ENCODE data around the gene SLC22A31.

Gene SLC22A31

DNA sequence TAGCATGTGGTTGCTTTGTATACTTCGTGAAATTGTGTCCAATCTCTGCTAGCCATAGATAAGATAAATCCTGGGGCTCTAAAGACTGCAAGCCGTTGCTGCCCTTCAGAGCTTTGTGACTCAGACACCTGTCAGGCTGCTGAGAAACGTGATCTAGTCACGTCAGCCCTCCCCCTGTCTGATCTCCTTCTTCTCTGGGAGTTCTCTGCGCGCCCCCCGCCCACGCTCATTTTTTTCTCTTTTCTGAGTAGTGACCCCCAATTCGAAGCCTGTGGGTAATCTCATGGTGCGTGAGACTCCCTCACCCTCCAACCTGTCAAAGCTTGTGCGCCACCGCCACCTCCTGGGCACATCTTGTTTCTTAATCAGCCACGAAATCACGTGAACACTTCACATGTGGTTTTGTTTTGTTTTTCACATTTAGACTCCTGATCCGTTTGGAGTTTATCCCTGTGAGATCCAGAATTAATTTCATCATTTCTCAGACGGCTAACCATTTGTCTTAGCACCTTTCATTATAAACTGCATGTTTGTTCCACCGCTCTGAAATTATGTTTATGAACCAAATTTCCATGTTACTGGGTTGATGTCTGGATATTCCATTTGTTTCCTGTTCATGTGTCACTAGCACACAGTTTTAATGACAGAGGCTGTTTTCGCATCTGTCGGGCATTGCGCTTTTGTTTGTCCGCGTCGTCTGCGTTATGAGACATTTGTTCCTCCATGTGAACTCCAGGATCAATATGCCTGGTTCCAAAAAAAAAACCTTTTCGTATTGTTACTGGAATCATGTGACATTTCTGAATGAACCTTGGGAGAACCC lies 16.2 kb upstream of the SLC22A31 start:
- peak; percentile 55 to 73 for DNase-seq (ENCODE audit: low read depth in 2 of 2)

- DNase-seq (ENCODE audit: low read depth in 2 of 2): no peak
Measured at GRCh38 chr16:89210904-89211515, 10.7 kb upstream of the SLC22A31 start.

GRCh38 chr16:89210165-89210903 lies 10.0 kb upstream of the SLC22A31 start:
- no peak for DNase-seq (ENCODE audit: low read depth in 2 of 2)

DNA sequence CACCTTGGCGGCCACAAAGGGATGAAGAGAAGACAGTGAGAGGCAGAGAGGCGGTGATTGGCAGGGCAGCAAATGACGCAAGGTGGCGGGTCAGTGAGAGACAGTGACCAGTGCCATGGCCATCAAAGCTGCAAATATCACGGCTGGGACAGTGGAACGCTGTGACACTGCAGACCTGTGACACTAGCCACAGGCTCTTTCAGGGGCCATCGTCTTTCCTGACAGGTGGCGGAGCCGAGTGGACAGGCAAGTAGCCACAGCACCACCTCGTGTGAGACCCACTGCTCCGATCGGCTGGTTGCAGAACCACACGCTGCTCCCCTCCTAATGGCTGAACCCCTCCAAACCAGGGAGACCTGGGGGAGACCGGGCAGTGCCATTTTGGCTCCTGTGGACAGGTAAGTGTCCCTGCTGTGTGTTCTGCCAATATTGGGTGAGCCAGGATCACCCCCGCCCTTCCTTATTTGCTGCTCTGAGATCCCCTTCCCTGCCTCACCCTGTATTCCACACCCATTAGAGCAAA lies 9.2 kb upstream of the SLC22A31 start:
- DNase-seq (ENCODE audit: low read depth in 2 of 2): no peak

DNA sequence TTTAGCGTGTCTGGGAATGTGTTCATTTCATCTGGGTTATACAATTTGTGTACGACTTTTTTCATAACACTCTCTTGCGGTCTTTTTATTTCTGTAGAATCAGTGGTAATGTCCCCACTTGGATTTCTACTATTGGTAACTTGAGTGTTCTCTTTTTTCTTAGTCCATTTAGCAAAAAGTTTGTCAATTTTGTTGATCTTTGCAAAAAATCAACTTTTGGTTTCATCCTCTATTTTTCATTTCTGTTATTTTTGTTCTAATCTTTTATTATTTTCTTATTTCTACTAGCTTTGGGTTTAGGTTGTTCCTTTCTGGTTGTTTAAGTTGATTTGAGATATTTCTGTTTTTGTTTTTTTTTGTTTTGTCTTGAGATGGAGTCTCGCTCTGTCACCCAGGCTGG lies 7.7 kb upstream of the SLC22A31 start:
- DNase-seq (ENCODE audit: low read depth in 2 of 2): no peak

- DNase-seq (ENCODE audit: low read depth in 2 of 2): no peak
Measured at GRCh38 chr16:89202422-89203215, 2.3 kb upstream of the SLC22A31 start.

- peak; percentile 75 to 84 for DNase-seq (ENCODE audit: low read depth in 2 of 2)
Measured at GRCh38 chr16:89201439-89202377, 1.4 kb upstream of the SLC22A31 start.

DNA sequence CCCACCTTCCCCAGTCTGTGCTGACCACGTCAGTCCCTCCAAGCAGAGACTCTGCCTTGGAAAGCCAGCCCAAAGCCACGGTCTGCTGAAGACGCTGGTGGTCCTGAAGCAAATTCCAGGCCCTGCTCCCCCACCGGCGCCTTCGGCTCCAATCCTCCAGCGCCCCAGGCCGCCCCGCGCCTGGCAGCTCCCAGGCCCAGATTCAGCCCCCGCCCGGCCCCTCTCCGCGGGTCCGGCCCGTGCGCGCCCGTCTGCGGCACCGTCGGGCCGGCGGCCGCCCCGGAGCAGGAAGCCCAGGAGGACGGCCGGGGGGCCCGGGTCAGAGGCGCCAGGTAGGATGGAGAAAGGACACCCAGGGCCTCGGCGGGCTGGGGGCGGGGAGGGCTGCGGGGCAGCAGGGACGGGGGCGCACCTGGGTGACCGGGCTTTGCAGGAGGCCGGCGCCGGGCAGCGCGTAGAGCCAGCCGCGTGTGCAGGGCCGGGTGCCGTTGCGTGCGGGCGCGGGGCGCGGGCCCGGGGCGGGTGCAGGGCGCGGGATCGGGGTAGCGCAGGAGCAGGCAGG lies 594 bp upstream of the SLC22A31 start:
- DNase-seq (ENCODE audit: low read depth in 2 of 2): no peak

- no peak for DNase-seq (ENCODE audit: low read depth in 2 of 2)
Measured at GRCh38 chr16:89199241-89200123, 855 bp downstream of the SLC22A31 start.

- DNase-seq (ENCODE audit: low read depth in 2 of 2): no peak
Measured at GRCh38 chr16:89198417-89199240, 1.7 kb downstream of the SLC22A31 start.

- no peak for DNase-seq (ENCODE audit: low read depth in 2 of 2)
Measured at GRCh38 chr16:89197633-89198416, 2.5 kb downstream of the SLC22A31 start.

- no peak for DNase-seq (ENCODE audit: low read depth in 2 of 2)
Measured at GRCh38 chr16:89197033-89197632, 3.2 kb downstream of the SLC22A31 start.

DNA sequence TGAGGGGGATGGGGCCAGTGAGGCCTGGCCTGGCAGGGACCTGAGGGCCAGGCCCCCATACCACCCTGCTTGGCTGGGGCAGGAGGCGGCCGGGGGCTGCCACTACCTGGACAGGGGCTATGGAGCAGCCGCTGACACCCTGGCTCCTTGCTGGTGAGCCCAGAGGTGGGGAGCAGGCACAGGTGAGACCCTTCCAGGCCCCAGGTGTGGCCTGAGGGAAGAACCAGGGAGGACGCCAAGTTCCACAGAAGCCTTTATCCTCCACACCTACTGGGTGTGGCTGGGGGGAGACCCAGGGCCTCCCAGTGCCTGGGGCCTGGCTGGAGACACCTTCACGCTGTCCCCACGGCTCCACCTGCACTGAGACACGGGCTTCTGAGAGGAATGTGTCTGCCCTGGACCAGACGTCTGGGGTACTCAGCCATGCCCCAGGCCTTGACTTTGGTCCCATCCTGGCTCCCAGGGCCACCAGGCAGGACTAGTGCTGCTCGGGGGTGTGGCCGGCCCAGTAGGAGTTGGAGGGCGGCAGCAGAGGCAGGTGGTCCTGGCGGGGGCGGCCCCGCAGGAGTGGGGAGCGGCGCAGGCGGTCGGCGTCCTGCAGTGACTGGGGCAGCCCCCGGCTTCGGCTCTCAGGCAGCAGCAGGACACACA lies 4.7 kb downstream of the SLC22A31 start:
- no peak for DNase-seq (ENCODE audit: low read depth in 2 of 2)

- DNase-seq (ENCODE audit: low read depth in 2 of 2): no peak
Measured at GRCh38 chr16:89194340-89195311, 5.7 kb downstream of the SLC22A31 start.

GRCh38 chr16:89193576-89194293 lies 6.6 kb downstream of the SLC22A31 start:
- no peak for DNase-seq (ENCODE audit: low read depth in 2 of 2)

Measured in stimulated activated CD4-positive, alpha-beta T cell treated with anti-CD3 and anti-CD28 coated beads, Interleukin-15, amount 100 ng/mL, for 48 hours (primary cell).